ENCODE measurements around the gene HAL.

The HAL gene

GRCh38 chr12:95998611-95999286 is 2.6 kb upstream of the HAL start:
- H3K4ac ChIP-seq (ENCODE audit: low read length) = no peak overlapping the region
- H3K9me3 ChIP-seq (replicated peaks in 1 of 2; ENCODE audit: control insufficient read depth in 2 of 2, insufficient read depth in 1 of 2, low read depth in 1 of 2, low read length in 2 of 2) = no peaks in the 10 kb centered on the region
- no peak overlapping the region for H2BK15ac ChIP-seq (ENCODE audit: low read length)
- no peak overlapping the region for H3K4me2 ChIP-seq (ENCODE audit: insufficient read depth, low read length, poor library complexity, severe bottlenecking)
- no peak overlapping the region for H2BK5ac ChIP-seq (ENCODE audit: low read length)
- H3K27ac ChIP-seq (replicated peaks; ENCODE audit: low read length) = no peak overlapping the region
- no peaks in the 10 kb centered on the region for H3K27me3 ChIP-seq (ENCODE audit: control insufficient read depth in 3 of 3, insufficient read depth in 3 of 3, low read depth in 1 of 3, low read length in 3 of 3)
- WGBS, 2 donors (ENCODE audit: extremely low coverage in 2 of 2, insufficient read length in 2 of 2, insufficient replicate concordance in 1 of 2) = no CpG with 5 or more reads among the region's 7 CpGs
- peaks cover 2 to 35% of the 10 kb centered on the region in 2 donors for H3K36me3 ChIP-seq (replicated peaks in 1 of 2; ENCODE audit: control insufficient read depth in 2 of 2, insufficient read depth in 2 of 2, low read length in 2 of 2)
- H2BK120ac ChIP-seq (ENCODE audit: low read depth, low read length) = no peak overlapping the region
- H3K9ac ChIP-seq (ENCODE audit: low read depth, low read length, poor library complexity) = no peak overlapping the region
- no peak overlapping the region for H3K18ac ChIP-seq (ENCODE audit: low read length)
- peak; percentile 43 for DNase-seq (ENCODE audit: low spot score)
- H4K91ac ChIP-seq (ENCODE audit: low read depth, low read length, poor library complexity) = no peak overlapping the region
- no peak overlapping the region for H3K14ac ChIP-seq (ENCODE audit: low read length)
- no peak overlapping the region for H4K8ac ChIP-seq (ENCODE audit: low read depth, low read length)
- H3K4me1 ChIP-seq (ENCODE audit: control insufficient read depth in 2 of 2, insufficient read depth in 1 of 2, low read depth in 1 of 2, low read length in 2 of 2) = no peaks in the 10 kb centered on the region
- no peak overlapping the region for H2AK5ac ChIP-seq (ENCODE audit: low read depth, low read length)
- H3K4me3 ChIP-seq (ENCODE audit: low read length in 2 of 2) = no peak overlapping the region
- no peak overlapping the region for H2BK12ac ChIP-seq (ENCODE audit: low read length)
- no peaks in the 10 kb centered on the region for H3K79me1 ChIP-seq (ENCODE audit: low read depth, low read length)
- H3K23ac ChIP-seq (ENCODE audit: low read depth, low read length, poor library complexity) = no peak overlapping the region
- no peak overlapping the region for H2AFZ ChIP-seq (ENCODE audit: low read length)

GRCh38 chr12:95997911-95998510 is 1.9 kb upstream of the HAL start:
- Histone ChIP-seq H2AFZ (ENCODE audit: low read length) (no peak overlapping the region), H4K91ac (ENCODE audit: low read depth, low read length, poor library complexity) (no peak overlapping the region), H3K79me1 (ENCODE audit: low read depth, low read length) (no peaks in the 10 kb centered on the region), H2BK120ac (ENCODE audit: low read depth, low read length) (no peak overlapping the region), H3K4me1 (ENCODE audit: control insufficient read depth in 2 of 2, insufficient read depth in 1 of 2, low read depth in 1 of 2, low read length in 2 of 2) (no peaks in the 10 kb centered on the region), H2AK5ac (ENCODE audit: low read depth, low read length) (no peak overlapping the region), H3K4ac (ENCODE audit: low read length) (no peak overlapping the region), H3K9me3 (replicated peaks in 1 of 2; ENCODE audit: control insufficient read depth in 2 of 2, insufficient read depth in 1 of 2, low read depth in 1 of 2, low read length in 2 of 2) (no peaks in the 10 kb centered on the region), H3K36me3 (replicated peaks in 1 of 2; ENCODE audit: control insufficient read depth in 2 of 2, insufficient read depth in 2 of 2, low read length in 2 of 2) (peaks cover 2 to 27% of the 10 kb centered on the region in 2 donors), H3K27ac (replicated peaks; ENCODE audit: low read length) (no peak overlapping the region), H2BK12ac (ENCODE audit: low read length) (no peak overlapping the region), H2BK5ac (ENCODE audit: low read length) (no peak overlapping the region), H2BK15ac (ENCODE audit: low read length) (no peak overlapping the region), H3K4me2 (ENCODE audit: insufficient read depth, low read length, poor library complexity, severe bottlenecking) (no peak overlapping the region), H3K14ac (ENCODE audit: low read length) (no peak overlapping the region), H3K27me3 (ENCODE audit: control insufficient read depth in 3 of 3, insufficient read depth in 3 of 3, low read depth in 1 of 3, low read length in 3 of 3) (no peaks in the 10 kb centered on the region), H3K23ac (ENCODE audit: low read depth, low read length, poor library complexity) (no peak overlapping the region), H3K18ac (ENCODE audit: low read length) (no peak overlapping the region), H3K4me3 (ENCODE audit: low read length in 2 of 2) (no peak overlapping the region), H3K9ac (ENCODE audit: low read depth, low read length, poor library complexity) (no peak overlapping the region), H4K8ac (ENCODE audit: low read depth, low read length) (no peak overlapping the region)
- DNase-seq (ENCODE audit: low spot score) = no peak
- no CpG with 5 or more reads among the region's 5 CpGs for WGBS, 2 donors (ENCODE audit: extremely low coverage in 2 of 2, insufficient read length in 2 of 2, insufficient replicate concordance in 1 of 2)

GRCh38 chr12:95997276-95997675 is 1.1 kb upstream of the HAL start:
- Histone ChIP-seq H3K18ac (ENCODE audit: low read length) (no peak overlapping the region), H3K4me1 (ENCODE audit: control insufficient read depth in 2 of 2, insufficient read depth in 1 of 2, low read depth in 1 of 2, low read length in 2 of 2) (no peaks in the 10 kb centered on the region), H4K8ac (ENCODE audit: low read depth, low read length) (no peak overlapping the region), H2BK120ac (ENCODE audit: low read depth, low read length) (no peak overlapping the region), H4K91ac (ENCODE audit: low read depth, low read length, poor library complexity) (no peak overlapping the region), H3K27me3 (ENCODE audit: control insufficient read depth in 3 of 3, insufficient read depth in 3 of 3, low read depth in 1 of 3, low read length in 3 of 3) (no peaks in the 10 kb centered on the region), H2BK5ac (ENCODE audit: low read length) (no peak overlapping the region), H3K14ac (ENCODE audit: low read length) (no peak overlapping the region), H3K23ac (ENCODE audit: low read depth, low read length, poor library complexity) (no peak overlapping the region), H2AFZ (ENCODE audit: low read length) (no peak overlapping the region), H3K9me3 (replicated peaks in 1 of 2; ENCODE audit: control insufficient read depth in 2 of 2, insufficient read depth in 1 of 2, low read depth in 1 of 2, low read length in 2 of 2) (no peaks in the 10 kb centered on the region), H2AK5ac (ENCODE audit: low read depth, low read length) (no peak overlapping the region), H3K27ac (replicated peaks; ENCODE audit: low read length) (no peak overlapping the region), H2BK12ac (ENCODE audit: low read length) (no peak overlapping the region), H3K4ac (ENCODE audit: low read length) (no peak overlapping the region), H3K79me1 (ENCODE audit: low read depth, low read length) (no peaks in the 10 kb centered on the region), H2BK15ac (ENCODE audit: low read length) (no peak overlapping the region), H3K4me3 (ENCODE audit: low read length in 2 of 2) (no peak overlapping the region), H3K4me2 (ENCODE audit: insufficient read depth, low read length, poor library complexity, severe bottlenecking) (no peak overlapping the region), H3K9ac (ENCODE audit: low read depth, low read length, poor library complexity) (no peak overlapping the region), H3K36me3 (replicated peaks in 1 of 2; ENCODE audit: control insufficient read depth in 2 of 2, insufficient read depth in 2 of 2, low read length in 2 of 2) (peaks cover 0 to 20% of the 10 kb centered on the region in 2 donors)
- WGBS, 2 donors (ENCODE audit: extremely low coverage in 2 of 2, insufficient read length in 2 of 2, insufficient replicate concordance in 1 of 2) = no CpG with 5 or more reads among the region's 3 CpGs
- no peak for DNase-seq (ENCODE audit: low spot score)

DNA sequence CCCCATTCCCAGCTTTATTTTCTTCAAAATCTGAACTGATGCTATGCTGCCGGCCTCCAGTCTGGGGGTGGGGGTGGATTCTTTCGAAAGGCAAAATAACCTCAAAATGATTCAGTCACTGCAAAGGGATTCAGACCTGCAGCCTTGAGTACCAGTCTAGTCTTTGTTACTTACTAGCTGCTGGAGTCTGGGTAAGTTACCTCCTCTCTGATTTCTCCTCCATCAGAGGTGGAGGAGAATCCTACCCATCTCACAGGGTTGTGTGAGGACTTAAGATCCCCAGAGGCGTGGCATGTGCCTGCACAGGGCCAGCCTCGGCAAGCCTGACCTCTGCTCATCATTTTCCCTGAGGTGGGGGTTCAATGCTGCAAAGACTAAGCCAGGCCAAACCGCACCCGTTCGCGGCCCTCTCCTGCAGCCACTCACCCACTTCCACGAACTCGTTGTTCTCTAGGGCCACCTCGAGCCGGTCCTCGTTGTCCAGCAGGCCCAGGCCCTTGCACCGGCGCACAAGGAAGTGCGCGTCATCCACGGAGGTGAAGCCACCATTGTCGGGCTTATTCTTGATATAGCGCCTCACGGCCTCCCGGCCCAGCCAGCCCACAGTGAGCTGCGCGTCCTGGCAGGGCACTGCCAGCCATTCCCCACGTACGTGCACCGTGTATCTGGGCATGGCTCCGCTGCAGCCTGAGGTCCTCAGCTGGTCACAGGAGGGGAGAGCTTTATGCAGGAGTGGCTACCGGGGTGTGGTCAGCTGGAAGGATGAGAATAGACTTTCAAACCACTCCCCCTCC is 709 bp downstream of the HAL start:
- no peak for DNase-seq (ENCODE audit: low spot score)
- Histone ChIP-seq H3K18ac (ENCODE audit: low read length) (peak overlapping the region; percentile 15), H3K79me1 (ENCODE audit: low read depth, low read length) (no peaks in the 10 kb centered on the region), H3K27ac (replicated peaks; ENCODE audit: low read length) (no peak overlapping the region), H2BK120ac (ENCODE audit: low read depth, low read length) (peak overlapping the region; percentile 17), H2BK12ac (ENCODE audit: low read length) (no peak overlapping the region), H3K14ac (ENCODE audit: low read length) (no peak overlapping the region), H3K9me3 (replicated peaks in 1 of 2; ENCODE audit: control insufficient read depth in 2 of 2, insufficient read depth in 1 of 2, low read depth in 1 of 2, low read length in 2 of 2) (no peaks in the 10 kb centered on the region), H4K91ac (ENCODE audit: low read depth, low read length, poor library complexity) (no peak overlapping the region), H3K4me2 (ENCODE audit: insufficient read depth, low read length, poor library complexity, severe bottlenecking) (no peak overlapping the region), H3K4ac (ENCODE audit: low read length) (no peak overlapping the region), H3K27me3 (ENCODE audit: control insufficient read depth in 3 of 3, insufficient read depth in 3 of 3, low read depth in 1 of 3, low read length in 3 of 3) (no peaks in the 10 kb centered on the region), H3K9ac (ENCODE audit: low read depth, low read length, poor library complexity) (no peak overlapping the region), H3K4me3 (ENCODE audit: low read length in 2 of 2) (no peak overlapping the region), H2BK15ac (ENCODE audit: low read length) (no peak overlapping the region), H2AFZ (ENCODE audit: low read length) (no peak overlapping the region), H3K36me3 (replicated peaks in 1 of 2; ENCODE audit: control insufficient read depth in 2 of 2, insufficient read depth in 2 of 2, low read length in 2 of 2) (peaks cover 0 to 6% of the 10 kb centered on the region in 2 donors), H3K23ac (ENCODE audit: low read depth, low read length, poor library complexity) (no peak overlapping the region), H3K4me1 (ENCODE audit: control insufficient read depth in 2 of 2, insufficient read depth in 1 of 2, low read depth in 1 of 2, low read length in 2 of 2) (no peaks in the 10 kb centered on the region), H2AK5ac (ENCODE audit: low read depth, low read length) (peak overlapping the region; percentile 68), H2BK5ac (ENCODE audit: low read length) (peak overlapping the region; percentile 53), H4K8ac (ENCODE audit: low read depth, low read length) (no peak overlapping the region)
- WGBS, 2 donors (ENCODE audit: extremely low coverage in 2 of 2, insufficient read length in 2 of 2, insufficient replicate concordance in 1 of 2) = no CpG with 5 or more reads among the region's 29 CpGs

Data from neuronal stem cell (in vitro differentiated cells).